Measurements from ENCODE around the gene DQX1.

Gene DQX1

DNA sequence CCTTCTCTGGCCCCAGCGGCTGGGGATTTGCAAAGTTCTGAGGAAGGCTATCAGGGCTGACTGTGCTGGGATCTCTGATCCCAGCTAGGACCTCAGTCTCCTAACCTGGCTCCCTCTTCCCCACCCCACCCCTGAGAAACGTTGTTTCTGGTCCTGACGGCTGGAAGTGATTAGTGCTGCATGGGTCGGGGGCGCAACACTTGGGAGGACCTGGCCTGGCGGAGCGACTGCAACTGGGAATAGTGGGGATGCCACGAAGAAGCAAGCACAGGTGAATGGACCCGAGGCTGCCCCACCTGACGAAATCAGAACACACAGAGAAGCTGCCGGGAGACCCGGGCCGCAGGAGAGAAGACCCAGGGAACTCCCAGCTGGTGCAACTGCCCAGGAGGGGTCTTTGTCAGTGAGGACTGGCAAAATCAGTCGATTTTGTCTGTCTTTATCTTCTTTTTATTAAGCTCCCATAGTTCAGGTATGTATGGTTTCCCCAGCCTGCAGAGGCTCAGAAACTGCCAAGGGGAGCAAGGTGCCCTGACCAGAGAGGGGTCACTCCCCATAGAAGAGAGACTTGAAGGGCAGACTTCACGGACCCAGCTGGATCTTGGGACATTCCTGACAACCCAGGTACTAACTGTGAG lies 26.0 kb downstream of the DQX1 start:
- no peak for ATAC-seq
- TF ChIP-seq ESRRG (CRISPR knock-in tag; IDR thresholded peaks at IDR 0.05) (no peak), ARNTL (CRISPR knock-in tag; IDR thresholded peaks at IDR 0.05; ENCODE audit: borderline replicate concordance, low read depth) (no peak), GLIS3 (CRISPR knock-in tag; IDR thresholded peaks at IDR 0.05) (no peak), ZC3H10 (CRISPR knock-in tag; IDR thresholded peaks at IDR 0.05) (no peak), BACH2 (CRISPR knock-in tag; IDR thresholded peaks at IDR 0.05; ENCODE audit: borderline replicate concordance) (no peak), ZFP30 (CRISPR knock-in tag; IDR thresholded peaks at IDR 0.05) (no peak), CREB5 (CRISPR knock-in tag; IDR thresholded peaks at IDR 0.05; ENCODE audit: low read depth) (no peak)

- no peak for TF ChIP-seq TCF4 (CRISPR knock-in tag; IDR thresholded peaks at IDR 0.05; ENCODE audit: borderline replicate concordance)
- no peak for TF ChIP-seq TSHZ2 (CRISPR knock-in tag; IDR thresholded peaks at IDR 0.05)
- no peak for TF ChIP-seq ZFP30 (CRISPR knock-in tag; IDR thresholded peaks at IDR 0.05)
- TF ChIP-seq, protein P1, sequence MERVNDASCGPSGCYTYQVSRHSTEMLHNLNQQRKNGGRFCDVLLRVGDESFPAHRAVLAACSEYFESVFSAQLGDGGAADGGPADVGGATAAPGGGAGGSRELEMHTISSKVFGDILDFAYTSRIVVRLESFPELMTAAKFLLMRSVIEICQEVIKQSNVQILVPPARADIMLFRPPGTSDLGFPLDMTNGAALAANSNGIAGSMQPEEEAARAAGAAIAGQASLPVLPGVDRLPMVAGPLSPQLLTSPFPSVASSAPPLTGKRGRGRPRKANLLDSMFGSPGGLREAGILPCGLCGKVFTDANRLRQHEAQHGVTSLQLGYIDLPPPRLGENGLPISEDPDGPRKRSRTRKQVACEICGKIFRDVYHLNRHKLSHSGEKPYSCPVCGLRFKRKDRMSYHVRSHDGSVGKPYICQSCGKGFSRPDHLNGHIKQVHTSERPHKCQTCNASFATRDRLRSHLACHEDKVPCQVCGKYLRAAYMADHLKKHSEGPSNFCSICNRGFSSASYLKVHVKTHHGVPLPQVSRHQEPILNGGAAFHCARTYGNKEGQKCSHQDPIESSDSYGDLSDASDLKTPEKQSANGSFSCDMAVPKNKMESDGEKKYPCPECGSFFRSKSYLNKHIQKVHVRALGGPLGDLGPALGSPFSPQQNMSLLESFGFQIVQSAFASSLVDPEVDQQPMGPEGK (CRISPR knock-in tag; IDR thresholded peaks at IDR 0.05; ENCODE audit: borderline replicate concordance), result no peak
- peak; percentile 43 for ATAC-seq
Observed at GRCh38 chr2:74499267-74499939, 26.6 kb downstream of the DQX1 start, which contains the start of gene LBX2. TSS of gene LBX2 (minus strand) at chr2:74499603. CDS start at chr2:74499537, 66 bp downstream.

DNA sequence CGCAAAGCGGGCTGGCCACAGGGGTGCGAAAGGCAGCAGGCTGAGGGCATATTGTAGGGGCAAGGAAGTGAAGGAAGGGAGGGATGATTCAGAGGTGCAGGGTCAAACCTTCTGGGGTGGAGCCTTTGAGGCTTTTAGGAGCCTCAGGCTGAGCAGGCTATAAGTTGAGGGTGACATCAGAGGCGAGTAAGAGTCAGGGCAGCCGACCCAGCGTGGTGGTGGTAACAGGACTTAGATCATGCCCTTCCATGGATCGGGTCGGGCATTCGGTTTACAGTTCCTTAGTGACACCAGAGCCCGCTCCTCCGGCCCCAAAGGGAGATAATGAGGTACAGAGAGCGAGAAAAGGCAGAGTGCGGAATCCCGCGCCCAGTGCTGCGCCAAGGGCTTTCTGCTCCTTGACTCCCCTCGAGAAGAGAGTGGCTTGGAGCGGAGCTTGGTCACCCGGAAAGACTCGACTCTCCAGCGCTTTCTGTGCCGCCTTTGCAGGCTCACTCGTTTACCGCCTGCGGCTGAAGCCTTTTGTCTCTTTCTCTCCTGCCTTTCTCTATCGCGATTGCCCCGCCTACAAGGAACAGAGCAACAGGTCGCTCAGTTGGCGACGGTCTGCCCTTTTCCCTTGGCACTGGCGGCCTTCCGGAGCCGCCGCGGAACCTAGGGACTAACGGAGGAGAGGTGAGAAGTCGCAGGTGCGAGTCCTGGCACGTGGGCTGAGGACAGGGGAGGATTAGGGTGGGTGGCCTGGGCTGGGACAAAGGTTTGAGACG lies 27.3 kb downstream of the DQX1 start:
- peak; percentile 33 for ATAC-seq
- TF ChIP-seq GLIS3 (CRISPR knock-in tag; IDR thresholded peaks at IDR 0.05) (no peak), CSDC2 (CRISPR knock-in tag; IDR thresholded peaks at IDR 0.05) (no peak), PPARA (CRISPR knock-in tag; IDR thresholded peaks at IDR 0.05; ENCODE audit: borderline replicate concordance) (no peak), BACH2 (CRISPR knock-in tag; IDR thresholded peaks at IDR 0.05; ENCODE audit: borderline replicate concordance) (no peak), OSR1 (CRISPR knock-in tag; IDR thresholded peaks at IDR 0.05) (no peak), TSHZ2 (CRISPR knock-in tag; IDR thresholded peaks at IDR 0.05) (no peak), SNAI2 (CRISPR knock-in tag; IDR thresholded peaks at IDR 0.05) (no peak), ESRRG (CRISPR knock-in tag; IDR thresholded peaks at IDR 0.05) (no peak), RARB (CRISPR knock-in tag; IDR thresholded peaks at IDR 0.05) (no peak), ARNTL (CRISPR knock-in tag; IDR thresholded peaks at IDR 0.05; ENCODE audit: borderline replicate concordance, low read depth) (no peak), CREB5 (CRISPR knock-in tag; IDR thresholded peaks at IDR 0.05; ENCODE audit: low read depth) (no peak), TOX (CRISPR knock-in tag; IDR thresholded peaks at IDR 0.05; ENCODE audit: borderline replicate concordance) (no peak), ISL1 (CRISPR knock-in tag; IDR thresholded peaks at IDR 0.05) (no peak), TCF4 (CRISPR knock-in tag; IDR thresholded peaks at IDR 0.05; ENCODE audit: borderline replicate concordance) (no peak)
- TF ChIP-seq, protein P1 (CRISPR knock-in tag; IDR thresholded peaks at IDR 0.05; ENCODE audit: borderline replicate concordance), result no peak

Data from SK-N-SH treated with all-trans-retinoic acid at 6 μM for 48 hours (cell line).